Lower leg skin (tissue), 3 donors: ENCODE results near the gene FAM3D.

ENCODE experiments used
- POLR2A ChIP-seq, 2 donors: fragments of 450-650 bp; IDR thresholded peaks; one replicate each; pipeline ENCODE4 v1.6.1; 2016 to 2017; ENCODE audit warnings: antibody characterized with exemption in 2 of 2, mild to moderate bottlenecking in 1 of 2, moderate library complexity in 1 of 2
- TF ChIP-seq, protein P1 (sequence below), 3 donors: fragments of 450-650 bp; IDR thresholded peaks; one replicate each; pipeline ENCODE4 v1.5.1; 2016; ENCODE audit warnings: antibody characterized with exemption in 3 of 3, mild to moderate bottlenecking in 3 of 3, moderate library complexity in 2 of 3

DNA sequence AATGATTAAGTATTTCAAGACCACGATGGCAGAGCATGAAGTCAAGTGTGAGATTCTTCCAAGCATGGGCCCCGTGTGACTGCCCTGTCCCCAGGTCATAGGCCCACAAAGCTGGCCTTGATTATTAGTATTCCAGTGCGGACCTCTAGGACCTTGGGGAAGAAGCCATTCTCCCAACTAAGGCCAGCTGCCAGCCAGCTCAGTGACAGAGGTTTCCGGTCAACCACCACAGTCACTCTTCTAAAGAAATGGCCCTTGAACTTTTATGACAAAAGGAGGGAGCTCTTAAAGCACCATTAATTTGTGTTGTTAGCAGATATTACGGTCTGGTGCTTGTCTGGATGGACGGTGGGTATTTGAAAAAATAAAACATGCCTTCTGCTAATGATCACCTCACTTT lies 28.0 kb downstream of the FAM3D start:
- TF ChIP-seq, protein P1, sequence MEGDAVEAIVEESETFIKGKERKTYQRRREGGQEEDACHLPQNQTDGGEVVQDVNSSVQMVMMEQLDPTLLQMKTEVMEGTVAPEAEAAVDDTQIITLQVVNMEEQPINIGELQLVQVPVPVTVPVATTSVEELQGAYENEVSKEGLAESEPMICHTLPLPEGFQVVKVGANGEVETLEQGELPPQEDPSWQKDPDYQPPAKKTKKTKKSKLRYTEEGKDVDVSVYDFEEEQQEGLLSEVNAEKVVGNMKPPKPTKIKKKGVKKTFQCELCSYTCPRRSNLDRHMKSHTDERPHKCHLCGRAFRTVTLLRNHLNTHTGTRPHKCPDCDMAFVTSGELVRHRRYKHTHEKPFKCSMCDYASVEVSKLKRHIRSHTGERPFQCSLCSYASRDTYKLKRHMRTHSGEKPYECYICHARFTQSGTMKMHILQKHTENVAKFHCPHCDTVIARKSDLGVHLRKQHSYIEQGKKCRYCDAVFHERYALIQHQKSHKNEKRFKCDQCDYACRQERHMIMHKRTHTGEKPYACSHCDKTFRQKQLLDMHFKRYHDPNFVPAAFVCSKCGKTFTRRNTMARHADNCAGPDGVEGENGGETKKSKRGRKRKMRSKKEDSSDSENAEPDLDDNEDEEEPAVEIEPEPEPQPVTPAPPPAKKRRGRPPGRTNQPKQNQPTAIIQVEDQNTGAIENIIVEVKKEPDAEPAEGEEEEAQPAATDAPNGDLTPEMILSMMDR (IDR thresholded peaks at IDR 0.05) = no peak
- TF ChIP-seq POLR2A (IDR thresholded peaks at IDR 0.05) = no peak
